H1 (cell line): Measurements from ENCODE around the gene MAGEC3.

ENCODE experiments used
- CHD2 ChIP-seq: IDR thresholded peaks from 2 replicates; pipeline ENCODE4 v1.6.1; 2012; ENCODE audit warnings: low read length, improper control_type of control experiment
- CREB1 ChIP-seq: IDR thresholded peaks from 2 replicates; pipeline ENCODE4 v1.6.1; 2012; ENCODE audit warnings: inconsistent platforms
- EP300 ChIP-seq, 2 experiments: IDR thresholded peaks; 1 replicate in 1 of 2; 2 replicates in 1 of 2; pipeline ENCODE4 v1.6.1; 2011 to 2012; ENCODE audit warnings: low read depth in 2 of 2, low read length in 2 of 2, mild to moderate bottlenecking in 2 of 2, borderline replicate concordance in 1 of 2, inconsistent platforms in 1 of 2, moderate library complexity in 1 of 2
- EZH2 ChIP-seq: fragments of 200-600 bp; sonication (generic); IDR thresholded peaks from 2 replicates; pipeline ENCODE4 v1.7.1; 2012; ENCODE audit warnings: low read depth, mild to moderate bottlenecking, moderate library complexity, low read length, inconsistent platforms; ENCODE audit not compliant: severe bottlenecking
- GABPA ChIP-seq: IDR thresholded peaks from 2 replicates; pipeline ENCODE4 v1.6.1; 2011; ENCODE audit warnings: mild to moderate bottlenecking, low read length, moderate library complexity, borderline replicate concordance; ENCODE audit not compliant: insufficient read depth
- HDAC6 ChIP-seq: IDR thresholded peaks from one replicate; pipeline ENCODE4 v1.7.1; 2012; ENCODE audit warnings: low read depth, mild to moderate bottlenecking, inconsistent platforms, low read length, moderate library complexity
- JUND ChIP-seq: IDR thresholded peaks from 2 replicates; pipeline ENCODE4 v1.6.1; 2011; ENCODE audit warnings: mild to moderate bottlenecking, improper control_type of control experiment, low read length
- KDM4A ChIP-seq: IDR thresholded peaks from one replicate; pipeline ENCODE4 v1.7.1; 2012; ENCODE audit warnings: low read depth, mild to moderate bottlenecking, moderate library complexity, low read length, inconsistent platforms; ENCODE audit not compliant: severe bottlenecking
- MAX ChIP-seq: IDR thresholded peaks from 2 replicates; pipeline ENCODE4 v1.6.1; 2012; ENCODE audit warnings: inconsistent platforms
- PHF8 ChIP-seq: fragments of 200-600 bp; sonication (generic); conservative IDR thresholded peaks from 2 replicates; pipeline ENCODE4 v1.7.1; 2012; ENCODE audit warnings: low read depth, mild to moderate bottlenecking, inconsistent platforms, low read length, moderate library complexity
- RBBP5 ChIP-seq: IDR thresholded peaks from 2 replicates; pipeline ENCODE4 v1.7.1; 2012; ENCODE audit warnings: low read depth, mild to moderate bottlenecking, inconsistent platforms, low read length, moderate library complexity, borderline replicate concordance
- SIN3A ChIP-seq, 2 experiments: IDR thresholded peaks in 1 of 2; conservative IDR thresholded peaks in 1 of 2; 2 replicates each; pipeline ENCODE4 v1.6.1; 2011 to 2012; ENCODE audit warnings: low read length in 2 of 2, improper control_type of control experiment in 1 of 2, low read depth in 1 of 2, mild to moderate bottlenecking in 1 of 2
- TAF1 ChIP-seq: IDR thresholded peaks from 2 replicates; pipeline ENCODE4 v1.6.1; 2011; ENCODE audit warnings: mild to moderate bottlenecking, low read depth, low read length
- TF ChIP-seq, protein P1 (sequence below), 3 experiments: IDR thresholded peaks; 1 replicate in 2 of 3; 2 replicates in 1 of 3; pipeline versions ENCODE4 v1.5.1 to v1.6.1; 2011; ENCODE audit warnings: low read length in 3 of 3, mild to moderate bottlenecking in 3 of 3, inconsistent platforms in 2 of 3, low read depth in 1 of 3, moderate library complexity in 1 of 3; ENCODE audit not compliant: insufficient read depth in 1 of 3; ENCODE audit errors: control extremely low read depth in 1 of 3

DNA sequence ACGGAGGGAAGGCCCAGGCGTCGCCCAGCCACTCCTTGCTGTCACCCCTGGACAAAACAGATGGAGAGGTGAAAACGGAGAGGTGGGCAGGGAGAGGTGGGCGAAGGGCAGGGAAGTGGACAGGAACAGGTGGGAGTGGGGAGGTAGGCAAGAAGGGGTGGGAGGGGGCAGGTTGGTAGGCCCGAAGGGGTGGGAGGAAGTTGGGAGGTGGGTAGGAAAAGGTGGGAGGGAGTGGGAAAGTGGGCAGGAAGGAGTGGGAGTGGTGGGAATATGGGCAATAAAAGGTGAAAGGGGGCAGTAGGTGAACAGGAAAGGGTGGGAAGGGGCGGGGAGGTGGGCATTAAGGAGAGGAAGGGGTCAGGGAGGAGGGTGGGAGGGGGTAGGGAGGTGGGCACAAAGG lies 56.6 kb downstream of the MAGEC3 start:
- TF ChIP-seq CREB1 (no peak), HDAC6 (no peak), PHF8 (no peak), SIN3A (conservative IDR thresholded peaks at IDR 0.05 in 1 of 2, IDR thresholded peaks at IDR 0.05 in 1 of 2; ENCODE audit: low read depth in 1 of 2, low read length in 2 of 2) (no peak), JUND (no peak), EP300 (IDR thresholded peaks at IDR 0.05; ENCODE audit: borderline replicate concordance in 1 of 2, low read depth in 2 of 2, low read length in 2 of 2) (no peak), KDM4A (no peak), TAF1 (no peak), RBBP5 (no peak), GABPA (no peak), MAX (no peak), CHD2 (no peak), EZH2 (no peak)
- TF ChIP-seq, protein P1, sequence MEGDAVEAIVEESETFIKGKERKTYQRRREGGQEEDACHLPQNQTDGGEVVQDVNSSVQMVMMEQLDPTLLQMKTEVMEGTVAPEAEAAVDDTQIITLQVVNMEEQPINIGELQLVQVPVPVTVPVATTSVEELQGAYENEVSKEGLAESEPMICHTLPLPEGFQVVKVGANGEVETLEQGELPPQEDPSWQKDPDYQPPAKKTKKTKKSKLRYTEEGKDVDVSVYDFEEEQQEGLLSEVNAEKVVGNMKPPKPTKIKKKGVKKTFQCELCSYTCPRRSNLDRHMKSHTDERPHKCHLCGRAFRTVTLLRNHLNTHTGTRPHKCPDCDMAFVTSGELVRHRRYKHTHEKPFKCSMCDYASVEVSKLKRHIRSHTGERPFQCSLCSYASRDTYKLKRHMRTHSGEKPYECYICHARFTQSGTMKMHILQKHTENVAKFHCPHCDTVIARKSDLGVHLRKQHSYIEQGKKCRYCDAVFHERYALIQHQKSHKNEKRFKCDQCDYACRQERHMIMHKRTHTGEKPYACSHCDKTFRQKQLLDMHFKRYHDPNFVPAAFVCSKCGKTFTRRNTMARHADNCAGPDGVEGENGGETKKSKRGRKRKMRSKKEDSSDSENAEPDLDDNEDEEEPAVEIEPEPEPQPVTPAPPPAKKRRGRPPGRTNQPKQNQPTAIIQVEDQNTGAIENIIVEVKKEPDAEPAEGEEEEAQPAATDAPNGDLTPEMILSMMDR (IDR thresholded peaks at IDR 0.05; ENCODE audit: control extremely low read depth in 1 of 3, insufficient read depth in 1 of 3, low read depth in 1 of 3, low read length in 3 of 3) = no peak
